T-helper 1 cell treated with Interleukin-12 subunit alpha and Interleukin-12 subunit beta and Interleukin-4 antibody, amounts not matched to agents 30 μg/mL and 1 μg/mL, for 36 hours (primary cell): ENCODE results near the gene ZNF428.

Source experiments
- H3K27ac Mint-ChIP-seq: one replicate; pipeline ENCODE4 v1.8.0; 2021; ENCODE audit warnings: mild to moderate bottlenecking, mixed read lengths
- H3K27me3 Mint-ChIP-seq: one replicate; pipeline ENCODE4 v1.8.0; 2021; ENCODE audit warnings: low read depth, mixed read lengths
- H3K36me3 Mint-ChIP-seq: one replicate; pipeline ENCODE4 v1.8.0; 2021; ENCODE audit warnings: low read depth, mixed read lengths
- H3K4me1 Mint-ChIP-seq: one replicate; pipeline ENCODE4 v1.8.0; 2021; ENCODE audit warnings: low read depth, mixed read lengths
- H3K4me3 Mint-ChIP-seq: one replicate; pipeline ENCODE4 v1.8.0; 2021; ENCODE audit warnings: mild to moderate bottlenecking, moderate library complexity, mixed read lengths
- H3K9me3 Mint-ChIP-seq: one replicate; pipeline ENCODE4 v1.8.0; 2021; ENCODE audit warnings: mixed read lengths

The ZNF428 gene

DNA sequence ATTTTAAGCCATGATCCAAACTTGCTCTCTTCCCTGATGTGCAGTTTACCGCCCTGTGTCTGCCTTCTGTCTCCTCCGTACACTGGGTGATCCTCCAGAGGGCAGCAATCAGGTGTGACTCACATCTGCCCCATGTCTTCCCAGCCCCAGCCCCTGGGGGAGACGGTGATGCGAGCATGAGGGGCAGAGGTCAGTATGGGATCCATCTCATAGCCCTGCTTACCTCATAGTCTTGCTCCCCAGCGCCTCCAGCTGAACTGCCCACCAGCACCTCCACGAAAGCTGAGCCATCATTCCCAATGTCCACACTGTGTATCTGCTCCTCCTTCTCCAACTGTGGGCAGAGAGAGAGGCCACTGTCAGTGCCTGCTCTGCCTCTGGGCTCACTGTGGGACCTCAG, 58.7 kb downstream of the ZNF428 start:
- H3K4me1 Mint-ChIP-seq = peaks cover 28% of the 10 kb centered on the region

More for the DNA sequence above, 58.7 kb downstream of the ZNF428 start:
- Mint-ChIP-seq H3K36me3 (peaks cover 25% of the 10 kb centered on the region), H3K27ac (no peak overlapping the region), H3K27me3 (no peaks in the 10 kb centered on the region), H3K9me3 (no peaks in the 10 kb centered on the region), H3K4me3 (no peak overlapping the region)
